HepG2 (cell line): ENCODE measurements around the gene WNT16. TPM values are rescaled to one million over a fixed set of nuclear protein-coding genes. Genes with fewer than 3 reads are reported as not detected.

ENCODE experiments used
- ATAC-seq: fragments of 200-7000 bp; cut with Tn5 transposase; 3 replicates; pipeline ENCODE4 v1.9.1; 2020; ENCODE audit warnings: mild to moderate bottlenecking, moderate library complexity
- BruUV-seq: library from RNA; stranded (reverse); fragments of 400-500 nt; replicated peaks from 2 replicates; lab custom pipeline; 2021; lab: Mats Ljungman, UMichigan
- CTCF ChIA-PET: fragments of 300-600 bp; formaldehyde crosslinking; extraction: SDS; loops from one replicate; lab custom pipeline; 2021; ENCODE audit warnings: low total read pairs, inconsistent platforms, low intra/inter-chr PET ratio; lab: Yijun Ruan, JAX
- POLR2A ChIA-PET: fragments of 350-600 bp; sonication (Branson Sonifier 250); formaldehyde crosslinking; loops from one replicate; lab custom pipeline; 2020; ENCODE audit warnings: antibody characterized with exemption, inconsistent platforms; lab: Yijun Ruan, JAX
- DNase-seq: peaks from one replicate; pipeline ENCODE4 v3.0.0-alpha.2; 2015; ENCODE audit warnings: low spot score
- FAIRE-seq: peaks from 3 replicates; lab custom pipeline; 2011; peaks lifted over from hg19 to GRCh38; lab: Jason Lieb, UNC
- H2AFZ ChIP-seq: one replicate; pipeline ENCODE4 v1.6.1; 2011; ENCODE audit warnings: low read length, inconsistent platforms
- H3K27ac ChIP-seq: fragments of 300-600 bp; 3 replicates; pipeline ENCODE4 v1.8.0; 2011; ENCODE audit warnings: mixed run types, mild to moderate bottlenecking, mixed read lengths, low read length, inconsistent platforms; ENCODE audit not compliant: insufficient read depth; ENCODE audit errors: extremely low read length
- H3K27me3 ChIP-seq, 2 experiments: fragments of 200-600 bp in 1 of 2; 2 replicates in 1 of 2; 3 replicates in 1 of 2; pipeline versions ENCODE4 v1.6.0 to v1.8.0; 2011; ENCODE audit warnings: low read length in 2 of 2, mild to moderate bottlenecking in 2 of 2, moderate library complexity in 2 of 2, inconsistent platforms in 1 of 2; ENCODE audit not compliant: insufficient read depth in 2 of 2, control insufficient read depth in 1 of 2
- H3K36me3 ChIP-seq, 2 experiments: fragments of 200-600 bp in 1 of 2; replicated peaks in 1 of 2; 2 replicates in 1 of 2; 3 replicates in 1 of 2; pipeline versions ENCODE4 v1.5.1 to v1.8.0; 2011; ENCODE audit warnings: low read length in 2 of 2, inconsistent platforms in 1 of 2; ENCODE audit not compliant: insufficient read depth in 2 of 2, control insufficient read depth in 1 of 2
- H3K4me1 ChIP-seq: 2 replicates; pipeline ENCODE4 v1.5.1; 2012; ENCODE audit warnings: low read length, inconsistent platforms; ENCODE audit not compliant: insufficient read depth
- H3K4me2 ChIP-seq: 2 replicates; pipeline ENCODE4 v1.6.0; 2011; ENCODE audit warnings: low read depth, low read length, inconsistent platforms
- H3K4me3 ChIP-seq, 3 experiments: fragments of 200-600 bp in 1 of 3; sonication (generic), shearing (Covaris generic) in 1 of 3; replicated peaks in 1 of 3; 2 replicates each; pipeline ENCODE4 v1.5.1; 2011 to 2016; ENCODE audit warnings: low read length in 3 of 3, inconsistent platforms in 2 of 3, low read depth in 2 of 3, mild to moderate bottlenecking in 2 of 3, control low read depth in 1 of 3, mixed read lengths in 1 of 3; ENCODE audit not compliant: insufficient read depth in 1 of 3
- H3K79me2 ChIP-seq: one replicate; pipeline ENCODE4 v1.6.1; 2011; ENCODE audit warnings: low read length, inconsistent platforms; ENCODE audit not compliant: insufficient read depth
- H3K9ac ChIP-seq: 2 replicates; pipeline ENCODE4 v1.6.0; 2011; ENCODE audit warnings: mild to moderate bottlenecking, low read depth, low read length, inconsistent platforms; ENCODE audit not compliant: insufficient read depth
- H3K9me3 ChIP-seq: 2 replicates; pipeline ENCODE4 v1.5.1; 2012; ENCODE audit warnings: mild to moderate bottlenecking, low read length
- H4K20me1 ChIP-seq: 2 replicates; pipeline ENCODE4 v1.6.0; 2011; ENCODE audit warnings: inconsistent platforms, mild to moderate bottlenecking, low read length, moderate library complexity; ENCODE audit not compliant: insufficient read depth
- FUBP1 ChIP-seq: sonication (generic); formaldehyde crosslinking; IDR thresholded peaks from 2 replicates; pipeline ENCODE4 v1.5.1; 2020; ENCODE audit warnings: missing genetic modification reagents, mild to moderate bottlenecking, borderline replicate concordance
- HNRNPL ChIP-seq: fragments of 200-400 bp; formaldehyde crosslinking; IDR thresholded peaks from 2 replicates; pipeline ENCODE4 v1.6.1; 2017; ENCODE audit warnings: mild to moderate bottlenecking, low read depth, low read length
- IRF1 ChIP-seq: sonication (generic); formaldehyde crosslinking; IDR thresholded peaks from 2 replicates; pipeline ENCODE4 v1.4.0; 2020; ENCODE audit warnings: low read depth, mild to moderate bottlenecking, missing genetic modification reagents
- JUND ChIP-seq: sonication (generic); formaldehyde crosslinking; IDR thresholded peaks from 2 replicates; pipeline ENCODE4 v1.8.0; 2022; ENCODE audit warnings: mild to moderate bottlenecking, missing genetic modification reagents
- KLF16 ChIP-seq, 2 experiments: sonication (generic) in 1 of 2; formaldehyde crosslinking in 1 of 2; IDR thresholded peaks; 2 replicates each; pipeline versions ENCODE4 v1.6.1 to v1.8.0; 2016 to 2023; ENCODE audit warnings: missing genetic modification reagents in 2 of 2, missing compliant biosample characterization in 1 of 2
- NR3C1 ChIP-seq: sonication (generic); formaldehyde crosslinking; IDR thresholded peaks from 2 replicates; pipeline ENCODE4 v1.4.0; 2020; ENCODE audit warnings: missing genetic modification reagents
- PRDM15 ChIP-seq: sonication (generic); formaldehyde crosslinking; IDR thresholded peaks from 2 replicates; pipeline ENCODE4 v1.4.0; 2020; ENCODE audit warnings: missing genetic modification reagents
- SRF ChIP-seq: IDR thresholded peaks from 2 replicates; pipeline ENCODE4 v1.6.1; 2011; ENCODE audit warnings: mild to moderate bottlenecking, low read depth, low read length, moderate library complexity
- YY1 ChIP-seq: IDR thresholded peaks from 2 replicates; pipeline ENCODE4 v1.6.1; 2011; ENCODE audit warnings: low read length, low read depth, moderate library complexity, mild to moderate bottlenecking; ENCODE audit not compliant: insufficient read depth, insufficient replicate concordance
- ZC3H4 ChIP-seq: sonication (generic); formaldehyde crosslinking; IDR thresholded peaks from 2 replicates; pipeline ENCODE4 v1.4.0; 2020; ENCODE audit warnings: missing genetic modification reagents, borderline replicate concordance
- ZNF30 ChIP-seq: sonication (generic); formaldehyde crosslinking; IDR thresholded peaks from 2 replicates; pipeline ENCODE4 v1.5.0; 2020; ENCODE audit warnings: mild to moderate bottlenecking, missing genetic modification reagents
- ZNF326 ChIP-seq: sonication (generic); formaldehyde crosslinking; IDR thresholded peaks from 2 replicates; pipeline ENCODE4 v1.4.0; 2020; ENCODE audit warnings: missing genetic modification reagents, borderline replicate concordance
- ZNF558 ChIP-seq: sonication (generic); formaldehyde crosslinking; IDR thresholded peaks from 2 replicates; pipeline ENCODE4 v1.9.0; 2022; ENCODE audit warnings: mild to moderate bottlenecking, missing genetic modification reagents, borderline replicate concordance
- WGBS: methylation state at CpG from one replicate; pipeline ENCODE4 v1.1.6; 2017; ENCODE audit warnings: low lambda C conversion rate; 5-methylcytosine and 5-hydroxymethylcytosine counted together
- in situ Hi-C: cut with HindIII; loops from 2 replicates; pipeline ENCODE4 v1.10.0; 2017; ENCODE audit warnings: low pct_unique_long_range_greater_than_20kb; ENCODE audit not compliant: extremely low pct_ligation_motif_present
- intact Hi-C: fragments of 100-400 bp; cut with micrococcal nuclease; formaldehyde crosslinking; loops from one replicate; pipeline ENCODE4 v1.10.0; 2022; ENCODE audit not compliant: unreplicated experiment
- polyA plus RNA-seq, 8 experiments: library from polyadenylated mRNA; depleted of rRNA in 3 of 8; stranded (reverse) in 7 of 8; unstranded in 1 of 8; fragments of >200 nt; fragmentation: Illumina TruSeq in 4 of 8; extraction: Trizol in 4 of 8; gene quantifications; 2 replicates each; pipeline versions ENCODE4 v1.2.1 to v1.2.3, GENCODE V29; 2011 to 2016; ENCODE audit warnings: low read depth in 4 of 8, missing spikeins in 1 of 8, mixed read lengths in 1 of 8; ENCODE audit not compliant: insufficient read depth in 1 of 8
- total RNA-seq, 5 experiments: library from RNA; depleted of rRNA; stranded (reverse); fragments of >200 nt; fragmentation: Illumina TruSeq; extraction: Trizol; gene quantifications; 2 replicates each; pipeline ENCODE4 v1.2.3, GENCODE V29; 2016; ENCODE audit warnings: low read depth in 1 of 5
- TF ChIP-seq, protein P1 (sequence below): conservative IDR thresholded peaks from 2 replicates; pipeline ENCODE4 v1.6.1; 2018; ENCODE audit warnings: missing genetic modification reagents

The WNT16 gene
- total and polyA plus RNA-seq, 2 of the 13 experiments (the other 11 are each of a cell fraction or from before 2014, with no cell fraction given): not detected

- WGBS: 38% methylated on average over 9 of the region's 9 CpGs
Measured at GRCh38 chr7:121301446-121302213, 27.2 kb upstream of the WNT16 start.

More at GRCh38 chr7:121301446-121302213, 27.2 kb upstream of the WNT16 start:
- POLR2A ChIA-PET: no interaction called here
- Histone ChIP-seq H3K27ac (no peak overlapping the region), H3K27me3 (no peaks in the 10 kb centered on the region; a peak in 1 of 5 replicates), H4K20me1 (no peaks in the 10 kb centered on the region), H3K9ac (no peak overlapping the region), H3K4me2 (no peak overlapping the region), H3K4me3 (no peak overlapping the region), H3K36me3 (no peaks in the 10 kb centered on the region), H3K4me1 (no peaks in the 10 kb centered on the region), H3K79me2 (no peaks in the 10 kb centered on the region), H3K9me3 (no peaks in the 10 kb centered on the region), H2AFZ (no peak overlapping the region)
- CTCF ChIA-PET: no interaction called here
- BruUV-seq: no TSS peak
- FAIRE-seq (no peak), ATAC-seq (no peak), DNase-seq (no peak)
- in situ Hi-C loops: no loop called here
- intact Hi-C loops: no loop called here
- TF ChIP-seq ZNF558 (CRISPR knock-in tag) (no peak), HNRNPL (no peak), ZC3H4 (no peak), JUND (CRISPR knock-in tag) (no peak), PRDM15 (no peak), KLF16 (CRISPR knock-in tag; IDR thresholded peaks at IDR 0.05) (no peak), ZNF30 (no peak), IRF1 (no peak), ZNF326 (CRISPR knock-in tag) (no peak), YY1 (no peak), SRF (no peak), NR3C1 (no peak), FUBP1 (CRISPR knock-in tag) (no peak)
- TF ChIP-seq, protein P1, sequence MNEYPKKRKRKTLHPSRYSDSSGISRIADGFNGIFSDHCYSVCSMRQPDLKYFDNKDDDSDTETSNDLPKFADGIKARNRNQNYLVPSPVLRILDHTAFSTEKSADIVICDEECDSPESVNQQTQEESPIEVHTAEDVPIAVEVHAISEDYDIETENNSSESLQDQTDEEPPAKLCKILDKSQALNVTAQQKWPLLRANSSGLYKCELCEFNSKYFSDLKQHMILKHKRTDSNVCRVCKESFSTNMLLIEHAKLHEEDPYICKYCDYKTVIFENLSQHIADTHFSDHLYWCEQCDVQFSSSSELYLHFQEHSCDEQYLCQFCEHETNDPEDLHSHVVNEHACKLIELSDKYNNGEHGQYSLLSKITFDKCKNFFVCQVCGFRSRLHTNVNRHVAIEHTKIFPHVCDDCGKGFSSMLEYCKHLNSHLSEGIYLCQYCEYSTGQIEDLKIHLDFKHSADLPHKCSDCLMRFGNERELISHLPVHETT (CRISPR knock-in tag): no peak
